Fibroblast of lung (primary cell): Measurements from ENCODE around the gene TSPAN9.

Experiments
- CTCF ChIP-seq, 2 donors: IDR thresholded peaks in 1 of 2; conservative IDR thresholded peaks in 1 of 2; 1 replicate in 1 of 2; 2 replicates in 1 of 2; pipeline ENCODE4 v1.5.1; 2011 to 2012; ENCODE audit warnings: low read length in 2 of 2, control low read depth in 1 of 2, inconsistent platforms in 1 of 2, low read depth in 1 of 2, mild to moderate bottlenecking in 1 of 2
- EZH2 ChIP-seq: IDR thresholded peaks from 2 replicates; pipeline ENCODE4 v1.5.1; 2012; ENCODE audit warnings: low read length, control low read depth, mild to moderate bottlenecking; ENCODE audit errors: missing control alignments

- TF ChIP-seq CTCF (conservative IDR thresholded peaks at IDR 0.05 in 1 of 2, IDR thresholded peaks at IDR 0.05 in 1 of 2; ENCODE audit: low read depth in 1 of 2, low read length in 2 of 2), result no peak
- TF ChIP-seq EZH2, result no peak
These were observed 150.1 kb downstream of the TSPAN9 start for GRCh38 chr12:3227076-3227975.
